Hair follicle dermal papilla cell (primary cell): ENCODE data around the gene RPGRIP1. TPM values are rescaled to one million over a fixed set of nuclear protein-coding genes. Genes with fewer than 3 reads are reported as not detected.

Experiments used
- total RNA-seq: library from RNA; depleted of rRNA; stranded (reverse); fragments of >200 nt; gene quantifications from 2 replicates; pipeline ENCODE4 v1.2.3, GENCODE V29; 2012

The RPGRIP1 gene
- total RNA-seq = not detected in 2 replicates

GRCh38 chr14:21279783-21280182 is at the start of gene RPGRIP1:
RPGRIP1 (plus strand) TSS chr14:21280083; CDS start chr14:21287977, 7,894 bp downstream.

GRCh38 chr14:21269252-21270046 is 10.4 kb upstream of the RPGRIP1 start, which contains the start of gene HNRNPC:
HNRNPC (minus strand) TSS chr14:21269442; CDS start chr14:21234193, 35,249 bp downstream.

Other genes with a start within 250 kb of the RPGRIP1 start
- gene TPPP2, start 249.9 kb upstream of the RPGRIP1 start, total RNA-seq = not detected in 2 replicates
- not detected in 2 replicates for gene RNASE13, start 245.3 kb upstream of the RPGRIP1 start, total RNA-seq
- gene RNASE7, start 237.7 kb upstream of the RPGRIP1 start, total RNA-seq = not detected in 2 replicates
- gene RNASE8, start 222.3 kb upstream of the RPGRIP1 start, total RNA-seq = not detected in 2 replicates
- gene ARHGEF40, start 209.8 kb upstream of the RPGRIP1 start, total RNA-seq = 72.0 and 87.1 TPM in 2 replicates
- gene ZNF219, start 181.4 kb upstream of the RPGRIP1 start, total RNA-seq = 11.8 and 17.2 TPM in 2 replicates
- gene TMEM253, start 179.0 kb upstream of the RPGRIP1 start, total RNA-seq = not detected in 2 replicates
- not detected in 2 replicates for gene OR5AU1, start 124.0 kb upstream of the RPGRIP1 start, total RNA-seq
- 441 and 460 TPM in 2 replicates for gene HNRNPC, start 10.6 kb upstream of the RPGRIP1 start, total RNA-seq
- 57.6 and 68.2 TPM in 2 replicates for gene SUPT16H, start 103.9 kb downstream of the RPGRIP1 start, total RNA-seq
- gene CHD8, start 176.0 kb downstream of the RPGRIP1 start, total RNA-seq = 72.1 and 85.0 TPM in 2 replicates
- gene RAB2B, start 196.9 kb downstream of the RPGRIP1 start, total RNA-seq = 32.2 and 33.3 TPM in 2 replicates
- gene TOX4, start 197.1 kb downstream of the RPGRIP1 start, total RNA-seq = 27.3 and 36.0 TPM in 2 replicates
- 44.8 and 59.4 TPM in 2 replicates for gene METTL3, start 231.3 kb downstream of the RPGRIP1 start, total RNA-seq
- 2.7 and 4.7 TPM in 2 replicates for gene SALL2, start 246.3 kb downstream of the RPGRIP1 start, total RNA-seq